SK-N-SH treated with all-trans-retinoic acid at 6 μM for 48 hours (cell line): ENCODE measurements around the gene CSDE1.

Source experiments
- ATAC-seq: fragments of 200-7000 bp; cut with Tn5 transposase; 3 replicates; pipeline ENCODE4 v1.9.1; 2020; ENCODE audit warnings: mild to moderate bottlenecking, moderate library complexity
- BACH2 ChIP-seq: fragments of 250-450 bp; sonication (Bioruptor Pico); IDR thresholded peaks from 2 replicates; pipeline ENCODE4 v1.9.0; 2021; ENCODE audit warnings: mild to moderate bottlenecking, borderline replicate concordance
- CSDC2 ChIP-seq: fragments of 250-450 bp; sonication (Bioruptor Pico); IDR thresholded peaks from 2 replicates; pipeline ENCODE4 v1.5.0; 2020; ENCODE audit warnings: mild to moderate bottlenecking, moderate library complexity
- ESRRG ChIP-seq: fragments of 250-450 bp; sonication (Bioruptor Pico); IDR thresholded peaks from 2 replicates; pipeline ENCODE4 v1.6.1; 2021; ENCODE audit warnings: mild to moderate bottlenecking
- GLIS3 ChIP-seq: fragments of 250-450 bp; sonication (Bioruptor Pico); IDR thresholded peaks from 2 replicates; pipeline ENCODE4 v1.5.0; 2020; ENCODE audit warnings: mild to moderate bottlenecking, moderate library complexity
- ISL1 ChIP-seq: fragments of 250-450 bp; sonication (Bioruptor Pico); IDR thresholded peaks from 2 replicates; pipeline ENCODE4 v2.1.2; 2022; ENCODE audit warnings: mild to moderate bottlenecking, moderate library complexity
- OSR1 ChIP-seq: fragments of 250-450 bp; sonication (Bioruptor Pico); IDR thresholded peaks from 2 replicates; pipeline ENCODE4 v1.8.0; 2022; ENCODE audit warnings: moderate library complexity, mild to moderate bottlenecking, inconsistent platforms
- PPARA ChIP-seq: fragments of 250-450 bp; sonication (Bioruptor Pico); IDR thresholded peaks from 2 replicates; pipeline ENCODE4 v1.5.0; 2020; ENCODE audit warnings: mild to moderate bottlenecking, borderline replicate concordance
- RARB ChIP-seq: fragments of 250-450 bp; sonication (Bioruptor Pico); IDR thresholded peaks from 2 replicates; pipeline ENCODE4 v1.8.0; 2021; ENCODE audit warnings: mild to moderate bottlenecking, moderate library complexity
- SNAI2 ChIP-seq: fragments of 250-450 bp; sonication (Bioruptor Pico); IDR thresholded peaks from 2 replicates; pipeline ENCODE4 v1.5.0; 2020; ENCODE audit warnings: mild to moderate bottlenecking, moderate library complexity
- TCF4 ChIP-seq: fragments of 250-450 bp; sonication (Bioruptor Pico); IDR thresholded peaks from 2 replicates; pipeline ENCODE4 v1.8.0; 2021; ENCODE audit warnings: mild to moderate bottlenecking, moderate library complexity, borderline replicate concordance
- TOX ChIP-seq: fragments of 250-450 bp; sonication (Bioruptor Pico); IDR thresholded peaks from 2 replicates; pipeline ENCODE4 v1.8.0; 2021; ENCODE audit warnings: mild to moderate bottlenecking, moderate library complexity, borderline replicate concordance
- ZC3H10 ChIP-seq: fragments of 250-450 bp; sonication (Bioruptor Pico); IDR thresholded peaks from 2 replicates; pipeline ENCODE4 v1.5.1; 2021; ENCODE audit warnings: mild to moderate bottlenecking, moderate library complexity
- ZFP3 ChIP-seq: fragments of 250-450 bp; sonication (Bioruptor Pico); IDR thresholded peaks from 2 replicates; pipeline ENCODE4 v1.5.0; 2020; ENCODE audit warnings: mild to moderate bottlenecking, moderate library complexity
- ZFP30 ChIP-seq: fragments of 450-650 bp; formaldehyde crosslinking; IDR thresholded peaks from 2 replicates; pipeline ENCODE4 v1.5.0; 2022; ENCODE audit warnings: mild to moderate bottlenecking, moderate library complexity
- ZNF565 ChIP-seq: fragments of 450-650 bp; formaldehyde crosslinking; conservative IDR thresholded peaks from 2 replicates; pipeline ENCODE4 v1.5.0; 2020; ENCODE audit warnings: low read depth, mild to moderate bottlenecking, moderate library complexity
- ZNF70 ChIP-seq: fragments of 450-650 bp; formaldehyde crosslinking; IDR thresholded peaks from 2 replicates; pipeline ENCODE4 v1.5.0; 2020; ENCODE audit warnings: mild to moderate bottlenecking, moderate library complexity
- TF ChIP-seq, protein P1 (sequence below): fragments of 250-450 bp; sonication (Bioruptor Pico); IDR thresholded peaks from 2 replicates; pipeline ENCODE4 v1.5.0; 2020; ENCODE audit warnings: mild to moderate bottlenecking, moderate library complexity
- TF ChIP-seq, protein P2 (sequence below): fragments of 250-450 bp; sonication (Bioruptor Pico); IDR thresholded peaks from 2 replicates; pipeline ENCODE4 v1.5.1; 2020; ENCODE audit warnings: low read depth, mild to moderate bottlenecking, moderate library complexity
- TF ChIP-seq, protein P3 (sequence below): fragments of 250-450 bp; sonication (Bioruptor Pico); IDR thresholded peaks from 2 replicates; pipeline ENCODE4 v1.8.0; 2020; ENCODE audit warnings: mild to moderate bottlenecking, moderate library complexity, borderline replicate concordance
- TF ChIP-seq, protein P4 (sequence below): fragments of 250-450 bp; sonication (Bioruptor Pico); IDR thresholded peaks from 2 replicates; pipeline ENCODE4 v1.5.1; 2021; ENCODE audit warnings: mild to moderate bottlenecking, moderate library complexity

CSDE1 gene

DNA sequence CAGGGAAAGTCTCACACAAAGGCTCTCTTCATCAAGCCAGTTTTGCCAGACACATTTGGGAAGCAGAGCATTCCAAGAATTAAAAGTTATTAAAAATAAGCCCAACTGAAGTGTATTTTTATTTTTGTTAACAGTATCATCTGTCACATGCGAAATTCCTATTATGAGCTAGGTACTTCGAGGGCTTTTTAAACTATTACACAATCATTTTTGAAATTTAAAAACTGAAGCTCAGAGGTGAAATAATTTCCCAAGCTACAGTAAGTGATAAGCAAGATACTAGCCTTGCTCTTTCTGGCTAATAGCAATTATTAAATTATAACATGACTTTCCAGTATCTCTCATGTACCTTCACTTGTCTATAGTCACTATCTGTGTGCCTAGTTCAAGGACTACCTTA lies 29.2 kb downstream of the CSDE1 start (continued):
- TF ChIP-seq, protein P1, sequence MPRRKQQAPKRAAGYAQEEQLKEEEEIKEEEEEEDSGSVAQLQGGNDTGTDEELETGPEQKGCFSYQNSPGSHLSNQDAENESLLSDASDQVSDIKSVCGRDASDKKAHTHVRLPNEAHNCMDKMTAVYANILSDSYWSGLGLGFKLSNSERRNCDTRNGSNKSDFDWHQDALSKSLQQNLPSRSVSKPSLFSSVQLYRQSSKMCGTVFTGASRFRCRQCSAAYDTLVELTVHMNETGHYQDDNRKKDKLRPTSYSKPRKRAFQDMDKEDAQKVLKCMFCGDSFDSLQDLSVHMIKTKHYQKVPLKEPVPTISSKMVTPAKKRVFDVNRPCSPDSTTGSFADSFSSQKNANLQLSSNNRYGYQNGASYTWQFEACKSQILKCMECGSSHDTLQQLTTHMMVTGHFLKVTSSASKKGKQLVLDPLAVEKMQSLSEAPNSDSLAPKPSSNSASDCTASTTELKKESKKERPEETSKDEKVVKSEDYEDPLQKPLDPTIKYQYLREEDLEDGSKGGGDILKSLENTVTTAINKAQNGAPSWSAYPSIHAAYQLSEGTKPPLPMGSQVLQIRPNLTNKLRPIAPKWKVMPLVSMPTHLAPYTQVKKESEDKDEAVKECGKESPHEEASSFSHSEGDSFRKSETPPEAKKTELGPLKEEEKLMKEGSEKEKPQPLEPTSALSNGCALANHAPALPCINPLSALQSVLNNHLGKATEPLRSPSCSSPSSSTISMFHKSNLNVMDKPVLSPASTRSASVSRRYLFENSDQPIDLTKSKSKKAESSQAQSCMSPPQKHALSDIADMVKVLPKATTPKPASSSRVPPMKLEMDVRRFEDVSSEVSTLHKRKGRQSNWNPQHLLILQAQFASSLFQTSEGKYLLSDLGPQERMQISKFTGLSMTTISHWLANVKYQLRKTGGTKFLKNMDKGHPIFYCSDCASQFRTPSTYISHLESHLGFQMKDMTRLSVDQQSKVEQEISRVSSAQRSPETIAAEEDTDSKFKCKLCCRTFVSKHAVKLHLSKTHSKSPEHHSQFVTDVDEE (CRISPR knock-in tag) = no peak
- no peak for TF ChIP-seq ZFP3
- TF ChIP-seq SNAI2 (CRISPR knock-in tag) = no peak
- TF ChIP-seq, protein P2, sequence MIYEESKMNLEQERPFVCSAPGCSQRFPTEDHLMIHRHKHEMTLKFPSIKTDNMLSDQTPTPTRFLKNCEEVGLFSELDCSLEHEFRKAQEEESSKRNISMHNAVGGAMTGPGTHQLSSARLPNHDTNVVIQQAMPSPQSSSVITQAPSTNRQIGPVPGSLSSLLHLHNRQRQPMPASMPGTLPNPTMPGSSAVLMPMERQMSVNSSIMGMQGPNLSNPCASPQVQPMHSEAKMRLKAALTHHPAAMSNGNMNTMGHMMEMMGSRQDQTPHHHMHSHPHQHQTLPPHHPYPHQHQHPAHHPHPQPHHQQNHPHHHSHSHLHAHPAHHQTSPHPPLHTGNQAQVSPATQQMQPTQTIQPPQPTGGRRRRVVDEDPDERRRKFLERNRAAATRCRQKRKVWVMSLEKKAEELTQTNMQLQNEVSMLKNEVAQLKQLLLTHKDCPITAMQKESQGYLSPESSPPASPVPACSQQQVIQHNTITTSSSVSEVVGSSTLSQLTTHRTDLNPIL (CRISPR knock-in tag) = no peak
- TF ChIP-seq TCF4 = no peak
- TF ChIP-seq TOX = no peak
- no peak for TF ChIP-seq ZNF70 (CRISPR knock-in tag)
- TF ChIP-seq ESRRG (CRISPR knock-in tag) = no peak
- TF ChIP-seq OSR1 (CRISPR knock-in tag) = no peak
- TF ChIP-seq ZNF565 (CRISPR knock-in tag) = no peak
- TF ChIP-seq, all 23 proteins: peak for 0

DNA sequence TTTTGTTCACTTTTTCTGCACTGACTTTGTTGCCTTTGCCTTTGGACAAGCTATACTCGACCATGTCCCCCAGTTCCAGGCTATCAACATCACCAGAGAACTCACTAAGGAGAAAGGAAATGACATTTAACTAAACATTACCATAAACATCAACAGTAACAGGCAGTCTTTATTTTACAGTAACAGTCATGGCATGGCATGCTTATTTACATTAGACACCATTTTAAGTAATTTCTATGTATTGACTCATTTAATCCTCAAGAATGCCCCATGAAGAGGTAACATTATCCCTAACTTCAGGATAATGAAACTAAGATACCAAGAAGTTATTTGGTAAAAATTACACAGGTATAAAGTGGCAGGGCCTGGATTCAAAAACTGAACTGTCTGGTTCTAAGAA lies 32.6 kb downstream of the CSDE1 start:
- no peak for ATAC-seq
- TF ChIP-seq ZFP30 (CRISPR knock-in tag) (no peak), ZC3H10 (CRISPR knock-in tag) (no peak), ISL1 (CRISPR knock-in tag) (no peak), RARB (CRISPR knock-in tag) (no peak), ESRRG (CRISPR knock-in tag) (no peak), PPARA (CRISPR knock-in tag) (no peak), ZNF565 (CRISPR knock-in tag) (no peak), BACH2 (CRISPR knock-in tag) (no peak), GLIS3 (CRISPR knock-in tag) (no peak), CSDC2 (CRISPR knock-in tag) (no peak), SNAI2 (CRISPR knock-in tag) (no peak), OSR1 (CRISPR knock-in tag) (no peak), TOX (no peak)
- TF ChIP-seq, protein P3, sequence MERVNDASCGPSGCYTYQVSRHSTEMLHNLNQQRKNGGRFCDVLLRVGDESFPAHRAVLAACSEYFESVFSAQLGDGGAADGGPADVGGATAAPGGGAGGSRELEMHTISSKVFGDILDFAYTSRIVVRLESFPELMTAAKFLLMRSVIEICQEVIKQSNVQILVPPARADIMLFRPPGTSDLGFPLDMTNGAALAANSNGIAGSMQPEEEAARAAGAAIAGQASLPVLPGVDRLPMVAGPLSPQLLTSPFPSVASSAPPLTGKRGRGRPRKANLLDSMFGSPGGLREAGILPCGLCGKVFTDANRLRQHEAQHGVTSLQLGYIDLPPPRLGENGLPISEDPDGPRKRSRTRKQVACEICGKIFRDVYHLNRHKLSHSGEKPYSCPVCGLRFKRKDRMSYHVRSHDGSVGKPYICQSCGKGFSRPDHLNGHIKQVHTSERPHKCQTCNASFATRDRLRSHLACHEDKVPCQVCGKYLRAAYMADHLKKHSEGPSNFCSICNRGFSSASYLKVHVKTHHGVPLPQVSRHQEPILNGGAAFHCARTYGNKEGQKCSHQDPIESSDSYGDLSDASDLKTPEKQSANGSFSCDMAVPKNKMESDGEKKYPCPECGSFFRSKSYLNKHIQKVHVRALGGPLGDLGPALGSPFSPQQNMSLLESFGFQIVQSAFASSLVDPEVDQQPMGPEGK (CRISPR knock-in tag) = no peak
- TF ChIP-seq, protein P4, sequence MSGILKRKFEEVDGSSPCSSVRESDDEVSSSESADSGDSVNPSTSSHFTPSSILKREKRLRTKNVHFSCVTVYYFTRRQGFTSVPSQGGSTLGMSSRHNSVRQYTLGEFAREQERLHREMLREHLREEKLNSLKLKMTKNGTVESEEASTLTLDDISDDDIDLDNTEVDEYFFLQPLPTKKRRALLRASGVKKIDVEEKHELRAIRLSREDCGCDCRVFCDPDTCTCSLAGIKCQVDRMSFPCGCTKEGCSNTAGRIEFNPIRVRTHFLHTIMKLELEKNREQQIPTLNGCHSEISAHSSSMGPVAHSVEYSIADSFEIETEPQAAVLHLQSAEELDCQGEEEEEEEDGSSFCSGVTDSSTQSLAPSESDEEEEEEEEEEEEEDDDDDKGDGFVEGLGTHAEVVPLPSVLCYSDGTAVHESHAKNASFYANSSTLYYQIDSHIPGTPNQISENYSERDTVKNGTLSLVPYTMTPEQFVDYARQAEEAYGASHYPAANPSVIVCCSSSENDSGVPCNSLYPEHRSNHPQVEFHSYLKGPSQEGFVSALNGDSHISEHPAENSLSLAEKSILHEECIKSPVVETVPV (CRISPR knock-in tag) = no peak

DNA sequence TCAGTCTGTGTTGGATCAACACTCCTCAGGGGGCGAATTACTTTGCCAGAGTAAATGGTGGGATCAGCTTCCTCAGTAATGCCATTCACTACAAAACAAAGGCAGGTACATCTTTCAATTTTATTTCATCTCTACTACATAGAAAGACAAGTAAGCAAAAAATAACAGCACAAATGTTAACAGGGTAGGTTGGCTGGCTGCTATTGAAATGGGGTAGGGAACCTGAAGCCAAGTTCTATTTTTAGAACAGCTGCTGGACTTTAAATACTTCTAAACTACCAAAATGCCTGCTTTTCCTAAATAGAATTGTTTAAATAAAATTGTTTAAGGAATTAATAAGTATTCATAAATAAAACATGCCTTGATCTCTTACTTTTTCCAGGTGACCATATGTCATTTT lies 33.9 kb downstream of the CSDE1 start:
- no peak for TF ChIP-seq RARB (CRISPR knock-in tag)
- ATAC-seq = no peak

DNA sequence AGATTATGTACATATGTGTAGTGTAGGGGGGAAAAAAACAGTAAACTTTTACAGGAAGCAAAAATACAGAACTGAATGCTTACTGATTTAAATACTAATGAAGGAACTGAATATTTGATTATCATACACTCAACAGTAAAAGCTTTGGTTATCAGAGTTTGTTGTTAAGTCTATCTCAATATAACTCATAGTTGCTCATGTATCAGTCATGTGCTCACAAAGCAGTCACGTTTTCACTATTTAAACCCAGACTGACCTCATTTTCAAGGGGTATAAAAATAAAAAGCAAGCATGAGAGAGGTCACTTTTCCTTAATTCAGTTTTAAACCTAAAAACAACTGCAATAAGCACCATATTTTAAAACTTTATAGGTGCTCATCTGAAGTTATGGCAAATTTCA lies 34.3 kb downstream of the CSDE1 start:
- TF ChIP-seq, protein P1 (CRISPR knock-in tag) = no peak
- TF ChIP-seq OSR1 (CRISPR knock-in tag) (no peak), TCF4 (no peak), GLIS3 (CRISPR knock-in tag) (no peak), ISL1 (CRISPR knock-in tag) (no peak), PPARA (CRISPR knock-in tag) (no peak), ESRRG (CRISPR knock-in tag) (no peak)
- TF ChIP-seq, protein P2 (CRISPR knock-in tag) = no peak
- no peak for ATAC-seq
